Activated CD4-positive, alpha-beta T cell treated with anti-CD3 and anti-CD28 coated beads, Interleukin-2, amount 50 U/mL, for 1 hour (primary cell): Measurements from ENCODE around the gene TVP23A.
"Not testable (repeated sequence)": the region's sequence is repeated elsewhere in the genome, so short reads cannot be mapped to it uniquely, and the experiment has no call there.

Source experiments
- DNase-seq: peaks from one replicate; pipeline ENCODE4 v3.0.0-alpha.2; 2020

The TVP23A gene

GRCh38 chr16:10835281-10835931, 16.8 kb upstream of the TVP23A start:
- no peak for DNase-seq

GRCh38 chr16:10834766-10835165, 16.2 kb upstream of the TVP23A start:
- no peak for DNase-seq

GRCh38 chr16:10834130-10834529, 15.5 kb upstream of the TVP23A start:
- no peak for DNase-seq

GRCh38 chr16:10833271-10833670, 14.7 kb upstream of the TVP23A start:
- no peak for DNase-seq

GRCh38 chr16:10831894-10832886, 13.6 kb upstream of the TVP23A start:
- DNase-seq, result no peak

- not testable (repeated sequence) for DNase-seq
Observed at GRCh38 chr16:10830240-10830639, 11.6 kb upstream of the TVP23A start.

GRCh38 chr16:10829390-10830098, 10.9 kb upstream of the TVP23A start:
- DNase-seq, result not testable (repeated sequence)

- DNase-seq, result no peak
Observed at GRCh38 chr16:10828851-10829366, 10.3 kb upstream of the TVP23A start.

- no peak for DNase-seq
Observed at GRCh38 chr16:10827691-10828341, 9.2 kb upstream of the TVP23A start.

- DNase-seq, result no peak
Observed at GRCh38 chr16:10824111-10824893, 5.7 kb upstream of the TVP23A start.

- no peak for DNase-seq
Observed at GRCh38 chr16:10822702-10823101, 4.1 kb upstream of the TVP23A start.

- no peak for DNase-seq
Observed at GRCh38 chr16:10820546-10820945, 2.0 kb upstream of the TVP23A start.

- no peak for DNase-seq
Observed at GRCh38 chr16:10817514-10817913, 1.1 kb downstream of the TVP23A start.

- no peak for DNase-seq
Observed at GRCh38 chr16:10813099-10813455, 5.5 kb downstream of the TVP23A start.

GRCh38 chr16:10812312-10813098, 6.1 kb downstream of the TVP23A start:
- DNase-seq, result no peak

- DNase-seq, result no peak
Observed at GRCh38 chr16:10809706-10810105, 8.9 kb downstream of the TVP23A start.

GRCh38 chr16:10808850-10809249, 9.7 kb downstream of the TVP23A start:
- DNase-seq, result no peak

- no peak for DNase-seq
Observed at GRCh38 chr16:10808218-10808617, 10.4 kb downstream of the TVP23A start.

- no peak for DNase-seq
Observed at GRCh38 chr16:10806698-10807097, 11.9 kb downstream of the TVP23A start.

GRCh38 chr16:10805334-10805733, 13.3 kb downstream of the TVP23A start:
- DNase-seq, result no peak

- DNase-seq, result no peak
Observed at GRCh38 chr16:10799736-10800135, 18.9 kb downstream of the TVP23A start.
